HepG2 (cell line): ENCODE results near the gene SLC25A25. TPM values are rescaled to one million over a fixed set of nuclear protein-coding genes. Genes with fewer than 3 reads are reported as not detected.

Experiments used
- CHD2 ChIP-seq: IDR thresholded peaks from 2 replicates; pipeline ENCODE4 v1.6.1; 2011; ENCODE audit warnings: low read depth, low read length, improper control_type of control experiment
- EP300 ChIP-seq, 3 experiments: sonication (generic) in 1 of 3; formaldehyde crosslinking in 1 of 3; IDR thresholded peaks; 2 replicates each; pipeline versions ENCODE4 v1.5.1 to v1.6.1; 2011 to 2020; ENCODE audit warnings: low read depth in 2 of 3, low read length in 2 of 3, borderline replicate concordance in 1 of 3, improper control_type of control experiment in 1 of 3, mild to moderate bottlenecking in 1 of 3, missing genetic modification reagents in 1 of 3, moderate library complexity in 1 of 3
- GMEB2 ChIP-seq: IDR thresholded peaks from 2 replicates; pipeline ENCODE4 v1.6.1; 2016; ENCODE audit warnings: missing biosample characterization, missing genetic modification reagents, low read depth
- HDAC2 ChIP-seq: sonication (generic); formaldehyde crosslinking; IDR thresholded peaks from 2 replicates; pipeline ENCODE4 v1.4.0; 2020; ENCODE audit warnings: missing genetic modification reagents
- KDM3A ChIP-seq: IDR thresholded peaks from 2 replicates; pipeline ENCODE4 v1.6.1; 2018; ENCODE audit warnings: low read depth, missing compliant biosample characterization
- KLF9 ChIP-seq: IDR thresholded peaks from 2 replicates; pipeline ENCODE4 v1.6.1; 2016; ENCODE audit warnings: low read depth
- MAFF ChIP-seq: IDR thresholded peaks from 2 replicates; pipeline ENCODE4 v1.6.1; 2011; ENCODE audit warnings: low read depth, low read length, improper control_type of control experiment
- MYC ChIP-seq: sonication (generic); formaldehyde crosslinking; IDR thresholded peaks from 2 replicates; pipeline ENCODE4 v1.9.0; 2021; ENCODE audit warnings: missing genetic modification reagents, borderline replicate concordance
- NFIC ChIP-seq: IDR thresholded peaks from 2 replicates; pipeline ENCODE4 v1.6.1; 2012; ENCODE audit warnings: mild to moderate bottlenecking, low read length, inconsistent platforms
- PAX8 ChIP-seq: sonication (generic); formaldehyde crosslinking; IDR thresholded peaks from 2 replicates; pipeline ENCODE4 v1.8.0; 2022; ENCODE audit warnings: mild to moderate bottlenecking, missing genetic modification reagents, borderline replicate concordance
- POGZ ChIP-seq: sonication (generic); formaldehyde crosslinking; IDR thresholded peaks from 2 replicates; pipeline ENCODE4 v1.4.0; 2020; ENCODE audit warnings: mild to moderate bottlenecking, missing genetic modification reagents
- RBAK ChIP-seq: sonication (generic); formaldehyde crosslinking; IDR thresholded peaks from 2 replicates; pipeline ENCODE4 v1.5.1; 2020; ENCODE audit warnings: mild to moderate bottlenecking, missing genetic modification reagents
- RELA ChIP-seq: sonication (generic); formaldehyde crosslinking; IDR thresholded peaks from 2 replicates; pipeline ENCODE4 v1.4.0; 2020; ENCODE audit warnings: missing genetic modification reagents
- SMAD1 ChIP-seq: sonication (generic); formaldehyde crosslinking; IDR thresholded peaks from 2 replicates; pipeline ENCODE4 v1.4.0; 2020; ENCODE audit warnings: missing genetic modification reagents, low read depth, mild to moderate bottlenecking, borderline replicate concordance
- SP140L ChIP-seq: sonication (generic); formaldehyde crosslinking; IDR thresholded peaks from 2 replicates; pipeline ENCODE4 v1.4.0; 2020; ENCODE audit warnings: missing genetic modification reagents, borderline replicate concordance
- SP5 ChIP-seq: IDR thresholded peaks from 2 replicates; pipeline ENCODE4 v1.6.1; 2016; ENCODE audit warnings: low read depth, borderline replicate concordance
- THRA ChIP-seq: sonication (generic); formaldehyde crosslinking; IDR thresholded peaks from 2 replicates; pipeline ENCODE4 v1.4.0; 2020; ENCODE audit warnings: missing genetic modification reagents, borderline replicate concordance
- THYN1 ChIP-seq: sonication (generic); formaldehyde crosslinking; IDR thresholded peaks from 2 replicates; pipeline ENCODE4 v1.8.1; 2023; ENCODE audit warnings: low read depth, mild to moderate bottlenecking, moderate library complexity, missing genetic modification reagents, borderline replicate concordance
- TMF1 ChIP-seq: sonication (generic); formaldehyde crosslinking; IDR thresholded peaks from 2 replicates; pipeline ENCODE4 v1.8.1; 2022; ENCODE audit warnings: low read depth, missing genetic modification reagents
- ZFP90 ChIP-seq: sonication (generic); formaldehyde crosslinking; IDR thresholded peaks from 2 replicates; pipeline ENCODE4 v1.8.0; 2022; ENCODE audit warnings: missing genetic modification reagents, mild to moderate bottlenecking, inconsistent platforms, borderline replicate concordance
- ZNF17 ChIP-seq: sonication (generic); formaldehyde crosslinking; IDR thresholded peaks from 2 replicates; pipeline ENCODE4 v1.5.0; 2020; ENCODE audit warnings: mild to moderate bottlenecking, missing genetic modification reagents
- ZNF207 ChIP-seq: fragments of 450-650 bp; IDR thresholded peaks from 2 replicates; pipeline ENCODE4 v1.6.1; 2016; ENCODE audit warnings: antibody characterized with exemption, borderline replicate concordance
- ZNF512 ChIP-seq: sonication (generic); formaldehyde crosslinking; IDR thresholded peaks from 2 replicates; pipeline ENCODE4 v1.4.0; 2020; ENCODE audit warnings: mild to moderate bottlenecking, missing genetic modification reagents
- ZNF784 ChIP-seq: sonication (generic); formaldehyde crosslinking; IDR thresholded peaks from 2 replicates; pipeline ENCODE4 v1.5.1; 2020; ENCODE audit warnings: missing genetic modification reagents, mild to moderate bottlenecking, borderline replicate concordance
- polyA plus RNA-seq, 8 experiments: library from polyadenylated mRNA; depleted of rRNA in 3 of 8; stranded (reverse) in 7 of 8; unstranded in 1 of 8; fragments of >200 nt; fragmentation: Illumina TruSeq in 4 of 8; extraction: Trizol in 4 of 8; gene quantifications; 2 replicates each; pipeline versions ENCODE4 v1.2.1 to v1.2.3, GENCODE V29; 2011 to 2016; ENCODE audit warnings: low read depth in 4 of 8, missing spikeins in 1 of 8, mixed read lengths in 1 of 8; ENCODE audit not compliant: insufficient read depth in 1 of 8
- total RNA-seq, 5 experiments: library from RNA; depleted of rRNA; stranded (reverse); fragments of >200 nt; fragmentation: Illumina TruSeq; extraction: Trizol; gene quantifications; 2 replicates each; pipeline ENCODE4 v1.2.3, GENCODE V29; 2016; ENCODE audit warnings: low read depth in 1 of 5

Gene SLC25A25
- total and polyA plus RNA-seq, 2 of the 13 experiments (the other 11 are each of a cell fraction or from before 2014, with no cell fraction given), result 10.5 to 24.8 TPM

GRCh38 chr9:128066713-128067644 lies 1.1 kb upstream of the SLC25A25 start, which contains the start of gene NAIF1 (continued):
- no peak for TF ChIP-seq EP300 (IDR thresholded peaks at IDR 0.05; ENCODE audit: low read depth in 2 of 2, low read length in 2 of 2)
- TF ChIP-seq EP300 (CRISPR knock-in tag; IDR thresholded peaks at IDR 0.05; ENCODE audit: borderline replicate concordance), result no peak
- no peak for TF ChIP-seq ZNF784 (CRISPR knock-in tag)
- TF ChIP-seq THYN1 (CRISPR knock-in tag), result no peak
- no peak; the same call in 1 of the 2 replicates for TF ChIP-seq ZFP90
- no peak for TF ChIP-seq NFIC
- TF ChIP-seq HDAC2 (CRISPR knock-in tag), result no peak
- no peak for TF ChIP-seq MYC
- no peak for TF ChIP-seq ZNF207
- TF ChIP-seq CHD2, result peak; percentile 85
- no peak for TF ChIP-seq RBAK
- no peak for TF ChIP-seq SP140L (CRISPR knock-in tag)
- TF ChIP-seq KLF9 (CRISPR knock-in tag), result no peak
- no peak for TF ChIP-seq MAFF
- no peak; the same call in 1 of the 2 replicates for TF ChIP-seq POGZ
- no peak for TF ChIP-seq RELA (CRISPR knock-in tag)
- TF ChIP-seq THRA (CRISPR knock-in tag), result no peak
- TF ChIP-seq ZNF512 (CRISPR knock-in tag), result 0 out of 2 replicates have a peak, but pooled peaks have one; percentile 49
- TF ChIP-seq PAX8 (CRISPR knock-in tag), result no peak
- TF ChIP-seq KDM3A (CRISPR knock-in tag), result peak; percentile 16; the same call in 1 of the 2 replicates
- TF ChIP-seq SP5 (CRISPR knock-in tag), result peak; percentile 70; the same call in 1 of the 2 replicates
- no peak for TF ChIP-seq GMEB2 (CRISPR knock-in tag)
- 0 out of 2 replicates have a peak, but pooled peaks have one; percentile 43 for TF ChIP-seq SMAD1
- TF ChIP-seq ZNF17, result no peak
- TF ChIP-seq TMF1 (CRISPR knock-in tag), result no peak
